22Rv1 (cell line): Measurements from ENCODE around the gene ESPNL.

Experiments
- CTCF ChIP-seq: fragments of 450-650 bp; IDR thresholded peaks from 2 replicates; pipeline ENCODE4 v1.5.1; 2017; ENCODE audit warnings: mild to moderate bottlenecking
- ZFX ChIP-seq: fragments of 450-650 bp; IDR thresholded peaks from 2 replicates; pipeline ENCODE4 v1.6.1; 2017; ENCODE audit warnings: antibody characterized with exemption, borderline replicate concordance

GRCh38 chr2:238100821-238101771 is 956 bp downstream of the ESPNL start:
- TF ChIP-seq CTCF (no peak), ZFX (no peak)
